IMR-90 (cell line): ENCODE data around the gene OR4D5. TPM values are rescaled to one million over a fixed set of nuclear protein-coding genes. Genes with fewer than 3 reads are reported as not detected.

ENCODE experiments used
- ATAC-seq: fragments of 200-7000 bp; cut with Tn5 transposase; 2 replicates; pipeline ENCODE4 v1.9.1; 2020; ENCODE audit warnings: low read depth, mild to moderate bottlenecking, moderate library complexity
- BruUV-seq: library from RNA; stranded (reverse); fragments of 400-500 nt; replicated peaks from 2 replicates; lab custom pipeline; 2021; lab: Mats Ljungman, UMichigan
- CTCF ChIA-PET: fragments of 300-600 bp; formaldehyde crosslinking; extraction: SDS; loops from one replicate; lab custom pipeline; 2021; ENCODE audit warnings: antibody characterized with exemption; lab: Yijun Ruan, JAX
- POLR2A ChIA-PET: fragments of 300-600 bp; sonication (Branson Sonifier 250); formaldehyde crosslinking; loops from one replicate; lab custom pipeline; 2022; ENCODE audit warnings: antibody characterized with exemption; ENCODE audit not compliant: unreplicated experiment; lab: Charles Lee
- DNase-seq: peaks from one replicate; pipeline ENCODE4 v3.0.0; 2013
- H2AFZ ChIP-seq: replicated peaks from 2 replicates; pipeline ENCODE3; 2013; ENCODE audit warnings: low read length, mild to moderate bottlenecking; ENCODE audit not compliant: poor library complexity
- H2AK5ac ChIP-seq: 2 replicates; pipeline ENCODE4 v1.6.1; 2013; ENCODE audit warnings: low read depth, low read length, inconsistent platforms
- H2AK9ac ChIP-seq: replicated peaks from 2 replicates; pipeline ENCODE3; 2013; ENCODE audit warnings: mild to moderate bottlenecking, low read depth, low read length, moderate library complexity; ENCODE audit not compliant: poor library complexity
- H2BK120ac ChIP-seq: 2 replicates; pipeline ENCODE4 v1.6.1; 2013; ENCODE audit warnings: low read depth, low read length, inconsistent platforms
- H2BK15ac ChIP-seq: 3 replicates; pipeline ENCODE4 v1.6.1; 2013; ENCODE audit warnings: low read depth, low read length, inconsistent platforms
- H2BK20ac ChIP-seq: 2 replicates; pipeline ENCODE4 v1.6.1; 2013; ENCODE audit warnings: low read depth, mild to moderate bottlenecking, inconsistent platforms, low read length, moderate library complexity
- H2BK5ac ChIP-seq: 2 replicates; pipeline ENCODE4 v1.6.1; 2013; ENCODE audit warnings: mild to moderate bottlenecking, low read depth, low read length, inconsistent platforms; ENCODE audit not compliant: poor library complexity, severe bottlenecking
- H3K14ac ChIP-seq: replicated peaks from 2 replicates; pipeline ENCODE4 v1.6.1; 2013; ENCODE audit warnings: low read depth, low read length, inconsistent platforms
- H3K18ac ChIP-seq: 2 replicates; pipeline ENCODE4 v1.6.1; 2013; ENCODE audit warnings: low read depth, low read length, control low read depth
- H3K23ac ChIP-seq: 2 replicates; pipeline ENCODE4 v1.6.1; 2013; ENCODE audit warnings: low read depth, low read length, inconsistent platforms
- H3K27ac ChIP-seq: 2 replicates; pipeline ENCODE4 v1.5.1; 2013; ENCODE audit warnings: mild to moderate bottlenecking, control low read depth, low read length; ENCODE audit not compliant: insufficient read depth
- H3K27me3 ChIP-seq: 2 replicates; pipeline ENCODE4 v1.6.1; 2013; ENCODE audit warnings: low read length; ENCODE audit not compliant: control insufficient read depth, insufficient read depth
- H3K36me3 ChIP-seq: 2 replicates; pipeline ENCODE4 v1.6.1; 2013; ENCODE audit warnings: low read length, mixed read lengths; ENCODE audit not compliant: control insufficient read depth, insufficient read depth
- H3K4ac ChIP-seq: 2 replicates; pipeline ENCODE4 v1.6.1; 2013; ENCODE audit warnings: low read depth, low read length, inconsistent platforms
- H3K4me1 ChIP-seq: 2 replicates; pipeline ENCODE4 v1.6.1; 2013; ENCODE audit warnings: low read length, mixed read lengths; ENCODE audit not compliant: control insufficient read depth, insufficient read depth
- H3K4me2 ChIP-seq: 2 replicates; pipeline ENCODE4 v1.6.1; 2013; ENCODE audit warnings: low read depth, mild to moderate bottlenecking, control low read depth, low read length, moderate library complexity
- H3K4me3 ChIP-seq: 2 replicates; pipeline ENCODE4 v1.5.1; 2013; ENCODE audit warnings: low read depth, mild to moderate bottlenecking, control low read depth, low read length, moderate library complexity; ENCODE audit not compliant: insufficient read depth
- H3K56ac ChIP-seq: 2 replicates; pipeline ENCODE4 v1.6.1; 2013; ENCODE audit warnings: low read length, inconsistent platforms; ENCODE audit not compliant: insufficient read depth; ENCODE audit errors: extremely low read depth
- H3K79me1 ChIP-seq, 2 experiments: 2 replicates each; pipeline ENCODE4 v1.6.1; 2013; ENCODE audit warnings: low read length in 2 of 2, inconsistent platforms in 1 of 2, low read depth in 1 of 2
- H3K9ac ChIP-seq: 2 replicates; pipeline ENCODE4 v1.6.1; 2013; ENCODE audit warnings: low read depth, low read length, control low read depth
- H3K9me1 ChIP-seq: 2 replicates; pipeline ENCODE4 v1.6.1; 2013; ENCODE audit warnings: low read length, inconsistent platforms; ENCODE audit not compliant: insufficient read depth
- H3K9me3 ChIP-seq: 2 replicates; pipeline ENCODE4 v1.6.1; 2013; ENCODE audit warnings: low read length; ENCODE audit not compliant: control insufficient read depth, insufficient read depth
- H4K20me1 ChIP-seq: 2 replicates; pipeline ENCODE4 v1.6.1; 2013; ENCODE audit warnings: low read length, inconsistent platforms; ENCODE audit not compliant: insufficient read depth
- H4K5ac ChIP-seq: 2 replicates; pipeline ENCODE4 v1.6.1; 2013; ENCODE audit warnings: mild to moderate bottlenecking, low read depth, low read length, control low read depth
- H4K8ac ChIP-seq, 2 experiments: 2 replicates each; pipeline ENCODE4 v1.6.1; 2013; ENCODE audit warnings: low read depth in 2 of 2, low read length in 2 of 2, control low read depth in 1 of 2, inconsistent platforms in 1 of 2
- H4K91ac ChIP-seq: 2 replicates; pipeline ENCODE4 v1.6.1; 2013; ENCODE audit warnings: low read depth, low read length, inconsistent platforms; ENCODE audit not compliant: insufficient read depth
- BHLHE40 ChIP-seq: fragments of 150-350 bp; IDR thresholded peaks from 2 replicates; pipeline ENCODE4 v1.6.1; 2016; ENCODE audit warnings: mild to moderate bottlenecking, low read depth, low read length
- CEBPB ChIP-seq: IDR thresholded peaks from 2 replicates; pipeline ENCODE4 v1.6.1; 2012; ENCODE audit warnings: low read depth, low read length, improper control_type of control experiment
- CTCF ChIP-seq: conservative IDR thresholded peaks from 2 replicates; pipeline ENCODE4 v1.5.1; 2012; ENCODE audit warnings: mild to moderate bottlenecking, low read depth, low read length, improper control_type of control experiment
- ELK1 ChIP-seq: fragments of 150-350 bp; IDR thresholded peaks from 2 replicates; pipeline ENCODE4 v1.6.1; 2016; ENCODE audit warnings: low read depth, mild to moderate bottlenecking, low read length, moderate library complexity, borderline replicate concordance
- MAFK ChIP-seq: IDR thresholded peaks from 2 replicates; pipeline ENCODE4 v1.6.1; 2012; ENCODE audit warnings: low read depth, low read length, improper control_type of control experiment
- MXI1 ChIP-seq: IDR thresholded peaks from 2 replicates; pipeline ENCODE4 v1.6.1; 2012; ENCODE audit warnings: low read depth, mild to moderate bottlenecking, low read length, moderate library complexity, borderline replicate concordance
- NFE2L2 ChIP-seq: fragments of 150-350 bp; IDR thresholded peaks from 2 replicates; pipeline ENCODE4 v1.6.1; 2016; ENCODE audit warnings: low read depth, mild to moderate bottlenecking, low read length
- POLR2A ChIP-seq: IDR thresholded peaks from 2 replicates; pipeline ENCODE4 v1.6.1; 2012; ENCODE audit warnings: mild to moderate bottlenecking, low read depth, low read length
- RAD21 ChIP-seq: IDR thresholded peaks from 2 replicates; pipeline ENCODE4 v1.6.1; 2012; ENCODE audit warnings: low read length, improper control_type of control experiment
- RCOR1 ChIP-seq: IDR thresholded peaks from 2 replicates; pipeline ENCODE4 v1.6.1; 2012; ENCODE audit warnings: mild to moderate bottlenecking, low read length, improper control_type of control experiment; ENCODE audit not compliant: insufficient replicate concordance
- RFX5 ChIP-seq: IDR thresholded peaks from 2 replicates; pipeline ENCODE4 v1.8.0; 2012; ENCODE audit warnings: low read depth, mild to moderate bottlenecking, low read length, moderate library complexity
- USF2 ChIP-seq: fragments of 150-350 bp; IDR thresholded peaks from 2 replicates; pipeline ENCODE4 v1.6.1; 2017; ENCODE audit warnings: mild to moderate bottlenecking, antibody characterized with exemption, low read length, low read depth
- WGBS, 2 experiments: methylation state at CpG; one replicate each; pipeline versions ENCODE4 v1.1.5 to v1.1.7; 2013; ENCODE audit warnings: missing lambda C conversion rate in 2 of 2; ENCODE audit not compliant: insufficient read length in 1 of 2; ENCODE audit errors: extremely low coverage in 2 of 2; 5-methylcytosine and 5-hydroxymethylcytosine counted together
- dilution Hi-C: fragments of 300-500 bp; cut with HindIII; formaldehyde crosslinking; loops from one replicate; pipeline ENCODE4 v1.14.3; 2018; ENCODE audit warnings: low sequenced_read_pairs; ENCODE audit not compliant: unreplicated experiment
- in situ Hi-C: fragments of 300-500 bp; cut with MboI; formaldehyde crosslinking; loops from 3 replicates; pipeline ENCODE4 v1.14.3; 2019; ENCODE audit warnings: low sequenced_read_pairs, inconsistent platforms, mixed read lengths
- intact Hi-C: fragments of 100-400 bp; cut with micrococcal nuclease; formaldehyde crosslinking; loops from 2 replicates; pipeline ENCODE4 v1.10.0; 2022
- polyA plus RNA-seq, 3 experiments: library from polyadenylated mRNA; depleted of rRNA; stranded (reverse); fragments of >200 nt; gene quantifications; 2 replicates each; pipeline ENCODE4 v1.2.3, GENCODE V29; 2012; ENCODE audit warnings: low replicate concordance in 1 of 3
- total RNA-seq: library from RNA; depleted of rRNA; stranded (reverse); fragments of >200 nt; gene quantifications from 2 replicates; pipeline ENCODE4 v1.2.3, GENCODE V29; 2012

OR4D5 gene
- total and polyA plus RNA-seq, 2 of the 4 experiments (the other 2 are of a cell fraction): not detected

- no peak overlapping the region for H2AFZ ChIP-seq
- H3K9me1 ChIP-seq: no peaks in the 10 kb centered on the region
- no peak overlapping the region for H3K4me3 ChIP-seq
- H3K4ac ChIP-seq: no peak overlapping the region
- no peak overlapping the region for H4K91ac ChIP-seq
- no peak overlapping the region for H2AK9ac ChIP-seq
- H4K8ac ChIP-seq: no peak overlapping the region
- H3K79me1 ChIP-seq: no peaks in the 10 kb centered on the region
- in situ Hi-C loops: no loop called here
- BruUV-seq: no TSS peak
- H4K20me1 ChIP-seq: no peaks in the 10 kb centered on the region
- no peak overlapping the region for H4K5ac ChIP-seq
- no peak overlapping the region for H3K27ac ChIP-seq
- TF ChIP-seq POLR2A (no peak), CEBPB (no peak), BHLHE40 (no peak), RCOR1 (no peak), CTCF (no peak), RFX5 (no peak), MXI1 (no peak), USF2 (no peak), RAD21 (no peak), ELK1 (no peak), MAFK (no peak), NFE2L2 (no peak)
- H3K9me3 ChIP-seq: 0 out of 2 replicates have a peak, but pooled peaks cover 2% of the 10 kb centered on the region
- no peak overlapping the region for H2BK15ac ChIP-seq
- no peaks in the 10 kb centered on the region for H3K4me1 ChIP-seq
- no peak overlapping the region for H3K9ac ChIP-seq
- intact Hi-C loops: no loop called here
- no peak overlapping the region for H3K18ac ChIP-seq
- CTCF ChIA-PET: no interaction called here
- H3K23ac ChIP-seq: no peak overlapping the region
- H2AK5ac ChIP-seq: no peak overlapping the region
- no peak overlapping the region for H3K14ac ChIP-seq
- POLR2A ChIA-PET: no interaction called here
- no peaks in the 10 kb centered on the region for H3K36me3 ChIP-seq
- DNase-seq: no peak
- no peak overlapping the region for H3K56ac ChIP-seq
- no peak overlapping the region for H2BK5ac ChIP-seq
- no peak overlapping the region for H2BK20ac ChIP-seq
- no CpG with 5 or more reads among the region's 2 CpGs for WGBS, 2 experiments
- H3K4me2 ChIP-seq: no peak overlapping the region
- no peaks in the 10 kb centered on the region for H3K27me3 ChIP-seq
- ATAC-seq: no peak
- H2BK120ac ChIP-seq: no peak overlapping the region
- dilution Hi-C loops: no loop called here
Observed at GRCh38 chr11:123903932-123904331, 35.5 kb upstream of the OR4D5 start.
